Breast epithelium (tissue), 3 donors: ENCODE results near the gene PARP4.
"Not testable (repeated sequence)": the region's sequence is repeated elsewhere in the genome, so short reads cannot be mapped to it uniquely, and the experiment has no call there.

Experiments used
- POLR2A ChIP-seq: fragments of 450-650 bp; IDR thresholded peaks from one replicate; pipeline ENCODE4 v1.6.1; 2016; ENCODE audit warnings: antibody characterized with exemption, mild to moderate bottlenecking, moderate library complexity
- TF ChIP-seq, protein P1 (sequence below), 3 donors: fragments of 450-650 bp; IDR thresholded peaks; one replicate each; pipeline ENCODE4 v1.5.1; 2016 to 2017; ENCODE audit warnings: antibody characterized with exemption in 3 of 3, mild to moderate bottlenecking in 3 of 3, moderate library complexity in 3 of 3

DNA sequence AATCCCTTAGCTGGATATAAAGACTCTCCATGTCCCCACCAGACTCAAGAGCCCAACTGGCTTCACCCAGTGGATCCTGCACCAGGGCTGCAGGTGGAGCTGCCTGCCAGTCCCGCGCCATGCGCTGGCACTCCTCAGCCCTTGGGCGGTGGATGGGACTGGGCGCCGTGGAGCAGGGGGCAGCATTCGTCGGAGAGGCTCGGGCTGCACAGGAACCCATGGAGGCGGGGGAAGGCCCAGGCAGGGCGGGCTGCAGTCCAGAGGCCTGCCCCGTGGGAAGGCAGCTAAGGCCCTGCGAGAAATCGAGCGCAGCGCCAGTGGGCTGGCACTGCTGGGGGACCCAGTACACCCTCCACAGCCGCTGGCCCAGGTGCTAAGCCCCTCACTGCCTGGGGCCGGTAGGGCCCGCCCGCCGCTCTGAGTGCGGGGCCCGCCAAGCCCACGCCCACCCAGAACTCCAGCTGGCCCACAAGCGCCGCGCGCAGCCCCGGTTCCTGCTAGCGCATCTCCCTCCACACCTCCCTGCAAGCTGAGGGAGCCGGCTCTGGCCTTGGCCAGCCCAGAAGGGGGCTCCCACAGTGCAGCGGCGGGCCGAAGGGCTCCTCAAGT, 48.1 kb upstream of the PARP4 start:
- TF ChIP-seq, protein P1, sequence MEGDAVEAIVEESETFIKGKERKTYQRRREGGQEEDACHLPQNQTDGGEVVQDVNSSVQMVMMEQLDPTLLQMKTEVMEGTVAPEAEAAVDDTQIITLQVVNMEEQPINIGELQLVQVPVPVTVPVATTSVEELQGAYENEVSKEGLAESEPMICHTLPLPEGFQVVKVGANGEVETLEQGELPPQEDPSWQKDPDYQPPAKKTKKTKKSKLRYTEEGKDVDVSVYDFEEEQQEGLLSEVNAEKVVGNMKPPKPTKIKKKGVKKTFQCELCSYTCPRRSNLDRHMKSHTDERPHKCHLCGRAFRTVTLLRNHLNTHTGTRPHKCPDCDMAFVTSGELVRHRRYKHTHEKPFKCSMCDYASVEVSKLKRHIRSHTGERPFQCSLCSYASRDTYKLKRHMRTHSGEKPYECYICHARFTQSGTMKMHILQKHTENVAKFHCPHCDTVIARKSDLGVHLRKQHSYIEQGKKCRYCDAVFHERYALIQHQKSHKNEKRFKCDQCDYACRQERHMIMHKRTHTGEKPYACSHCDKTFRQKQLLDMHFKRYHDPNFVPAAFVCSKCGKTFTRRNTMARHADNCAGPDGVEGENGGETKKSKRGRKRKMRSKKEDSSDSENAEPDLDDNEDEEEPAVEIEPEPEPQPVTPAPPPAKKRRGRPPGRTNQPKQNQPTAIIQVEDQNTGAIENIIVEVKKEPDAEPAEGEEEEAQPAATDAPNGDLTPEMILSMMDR (IDR thresholded peaks at IDR 0.05), result not testable (repeated sequence)
- TF ChIP-seq POLR2A, result not testable (repeated sequence)
